AG20443 (cell line): ENCODE data around the gene HDHD3.

Source experiments
- DNase-seq: peaks from one replicate; pipeline ENCODE4 v3.0.0; 2012; ENCODE audit warnings: low spot score, mixed read lengths

Gene HDHD3

GRCh38 chr9:113328045-113328782 is 48.6 kb downstream of the HDHD3 start:
- DNase-seq: no peak

GRCh38 chr9:113326230-113326629 is 50.6 kb downstream of the HDHD3 start:
- DNase-seq: no peak
